NCI-H1930 (cell line): ENCODE results near the gene ASAP2.

ENCODE experiments used
- DNase-seq, 2 experiments: peaks; one replicate each; lab custom pipeline; 2025; lab: John Stamatoyannopoulos, UW

Gene ASAP2

GRCh38 chr2:9355270-9355669 lies 148.7 kb downstream of the ASAP2 start:
- DNase-seq = no peak

GRCh38 chr2:9355716-9356115 lies 149.1 kb downstream of the ASAP2 start:
- DNase-seq = no peak

GRCh38 chr2:9356261-9356660 lies 149.6 kb downstream of the ASAP2 start:
- DNase-seq = no peak

GRCh38 chr2:9358846-9359245 lies 152.2 kb downstream of the ASAP2 start:
- DNase-seq = no peak

GRCh38 chr2:9359463-9359862 lies 152.9 kb downstream of the ASAP2 start:
- DNase-seq = no peak

DNA sequence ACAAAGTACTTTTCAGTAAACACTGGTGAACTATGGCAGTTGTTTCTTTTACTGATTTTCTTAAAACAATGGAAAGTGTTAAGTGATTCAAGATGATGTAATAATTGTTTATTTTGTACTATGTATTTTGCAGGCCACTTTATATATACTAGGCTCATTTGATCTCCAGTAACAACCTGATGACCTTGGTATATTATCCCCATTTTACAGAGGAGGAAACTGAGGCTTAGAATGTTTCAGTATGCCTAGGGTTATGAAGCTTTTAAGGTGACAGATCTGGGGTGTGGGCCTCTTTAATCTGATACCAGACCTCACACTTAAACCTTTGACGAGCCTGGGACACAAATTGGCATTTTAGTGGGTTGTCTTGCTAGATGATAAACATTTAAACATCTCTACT lies 153.5 kb downstream of the ASAP2 start:
- DNase-seq = no peak

DNA sequence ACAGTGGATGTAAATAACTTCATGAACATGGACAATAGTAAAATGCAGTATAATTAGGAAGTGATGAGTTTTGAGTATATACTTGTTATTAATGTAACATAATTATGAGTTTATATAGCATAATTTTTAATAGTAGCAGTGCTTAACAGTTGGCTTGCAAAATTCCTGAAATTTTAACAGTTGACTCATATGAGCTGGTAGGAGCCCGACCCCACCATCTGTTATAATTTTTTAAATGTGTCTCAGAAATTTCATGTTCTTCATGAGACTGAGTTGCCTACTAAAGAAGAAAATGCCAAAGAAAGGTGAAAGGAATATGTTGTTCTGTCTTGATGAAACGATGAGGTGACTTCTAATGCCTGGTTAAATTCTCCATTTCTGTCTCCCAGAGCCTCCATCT lies 154.1 kb downstream of the ASAP2 start:
- no peak for DNase-seq

GRCh38 chr2:9364373-9364772 lies 157.8 kb downstream of the ASAP2 start:
- DNase-seq = no peak

DNA sequence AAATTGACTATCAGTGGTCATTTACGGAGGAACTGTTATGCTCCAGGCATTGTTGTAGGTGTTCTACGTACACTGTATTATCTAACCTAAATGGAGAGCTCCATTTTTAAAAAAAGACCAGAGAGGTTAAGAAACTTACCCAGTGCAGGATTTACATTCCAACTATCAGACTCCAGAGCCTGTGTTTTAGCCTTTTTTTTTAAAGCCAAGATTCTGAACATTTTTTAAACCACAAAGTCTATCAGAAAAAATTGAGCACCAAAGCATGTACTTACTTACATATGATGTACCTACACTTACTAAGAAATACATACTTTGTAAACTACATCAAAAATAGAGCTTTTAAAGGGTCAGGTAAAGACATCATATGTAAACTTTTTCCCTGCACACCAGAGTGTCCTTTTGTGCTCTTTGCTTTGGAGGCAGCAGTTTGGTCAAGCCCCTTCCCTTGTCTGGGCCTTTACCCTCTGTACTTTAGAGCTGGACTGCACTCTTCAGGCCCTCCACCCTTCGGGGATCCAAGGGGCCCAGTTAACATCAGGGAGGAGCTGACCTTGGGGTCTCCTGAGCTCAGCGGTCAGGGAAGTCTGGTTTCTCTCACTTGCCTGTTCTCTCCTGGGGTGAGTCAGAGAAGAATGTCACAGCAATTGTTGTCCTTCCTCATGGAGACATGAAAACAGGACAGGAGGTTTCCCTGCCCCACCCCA lies 158.3 kb downstream of the ASAP2 start:
- no peak for DNase-seq

DNA sequence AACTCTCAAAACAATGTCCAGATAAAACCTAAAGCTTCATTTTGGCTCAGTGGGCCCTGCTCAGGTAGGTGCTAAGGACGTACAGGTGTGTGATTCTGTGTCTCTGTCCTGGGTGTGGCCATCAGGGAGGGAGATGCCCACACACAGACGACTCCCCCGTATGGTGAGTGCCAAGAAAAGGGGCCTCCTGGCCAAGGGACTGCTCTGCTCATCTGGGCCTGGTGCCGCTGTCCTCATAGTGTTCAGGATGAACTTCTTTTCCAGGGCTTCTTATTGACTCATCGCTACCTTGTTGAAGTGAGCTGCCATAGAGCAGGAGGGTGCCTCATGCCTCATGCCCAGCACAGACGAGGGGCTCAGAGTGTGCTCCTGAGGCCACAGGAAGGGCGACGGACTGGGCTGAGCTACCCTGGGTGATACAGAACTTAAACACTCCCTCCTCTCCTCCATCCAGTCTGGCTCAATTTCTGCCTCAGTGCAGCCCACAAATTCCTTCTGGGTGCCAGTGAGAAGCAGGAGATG lies 158.9 kb downstream of the ASAP2 start:
- DNase-seq = no peak

DNA sequence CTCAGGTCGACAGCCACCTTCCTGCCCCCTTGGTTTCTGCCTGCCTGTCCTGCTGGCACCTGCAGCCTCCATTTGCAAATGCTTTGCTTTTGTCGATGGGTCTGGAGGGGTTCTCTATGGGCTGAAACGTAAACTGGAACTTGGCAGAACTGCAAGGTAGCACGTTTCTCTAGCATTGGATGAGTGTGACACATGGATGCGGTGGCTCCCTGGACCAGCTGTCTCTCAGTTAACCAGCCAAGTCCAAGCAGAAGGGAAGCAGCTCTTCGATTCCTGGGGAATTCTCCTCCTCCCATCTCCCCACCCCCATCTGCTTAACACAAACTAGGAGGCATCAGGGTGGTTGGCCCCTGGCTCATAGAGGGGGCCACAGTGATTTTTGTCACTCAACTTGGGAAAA lies 159.4 kb downstream of the ASAP2 start:
- no peak for DNase-seq

DNA sequence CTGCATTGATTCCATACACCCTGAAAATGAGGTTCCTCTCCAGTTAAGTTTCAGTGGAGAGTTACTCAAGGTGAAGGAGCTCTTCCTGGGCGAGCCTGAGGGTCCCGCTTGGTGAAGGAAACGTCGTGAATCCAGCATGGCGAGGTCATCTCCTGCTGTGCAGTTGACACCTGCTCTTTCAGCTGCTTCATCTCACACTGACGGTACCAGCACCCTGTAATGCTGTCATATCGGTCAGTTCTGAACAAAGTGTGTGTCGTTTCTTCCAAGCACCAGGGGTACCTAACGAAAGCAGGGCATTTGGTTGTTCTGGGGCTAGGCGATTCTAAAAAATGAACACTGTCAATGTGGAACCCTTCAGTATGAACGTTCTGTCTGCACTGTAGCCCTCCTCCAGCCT lies 164.1 kb downstream of the ASAP2 start:
- no peak for DNase-seq

GRCh38 chr2:9373047-9373446 lies 166.4 kb downstream of the ASAP2 start:
- DNase-seq = no peak

DNA sequence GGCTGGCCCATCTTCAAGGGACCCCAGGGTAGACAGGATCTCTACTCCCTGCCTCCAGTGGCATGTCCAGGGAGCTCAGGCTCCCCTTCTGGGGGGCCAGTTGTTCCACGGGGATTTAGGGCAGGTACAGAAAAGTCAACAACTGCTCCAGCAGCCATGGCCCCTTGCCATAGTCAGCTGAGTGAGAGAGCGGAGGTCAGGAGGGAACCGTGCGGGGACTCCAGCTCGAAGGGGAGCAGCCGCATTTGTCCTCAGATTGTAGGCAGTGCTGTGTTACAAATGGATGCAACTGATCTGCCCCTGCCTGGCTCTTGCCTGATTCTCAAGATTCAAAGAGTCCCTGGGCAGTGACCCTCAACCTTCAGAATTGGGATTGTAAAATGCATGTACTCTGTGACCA lies 166.9 kb downstream of the ASAP2 start:
- no peak for DNase-seq

- DNase-seq = no peak
Observed at GRCh38 chr2:9374071-9374730, 167.6 kb downstream of the ASAP2 start.

- DNase-seq = no peak
Observed at GRCh38 chr2:9375857-9376428, 169.3 kb downstream of the ASAP2 start.

DNA sequence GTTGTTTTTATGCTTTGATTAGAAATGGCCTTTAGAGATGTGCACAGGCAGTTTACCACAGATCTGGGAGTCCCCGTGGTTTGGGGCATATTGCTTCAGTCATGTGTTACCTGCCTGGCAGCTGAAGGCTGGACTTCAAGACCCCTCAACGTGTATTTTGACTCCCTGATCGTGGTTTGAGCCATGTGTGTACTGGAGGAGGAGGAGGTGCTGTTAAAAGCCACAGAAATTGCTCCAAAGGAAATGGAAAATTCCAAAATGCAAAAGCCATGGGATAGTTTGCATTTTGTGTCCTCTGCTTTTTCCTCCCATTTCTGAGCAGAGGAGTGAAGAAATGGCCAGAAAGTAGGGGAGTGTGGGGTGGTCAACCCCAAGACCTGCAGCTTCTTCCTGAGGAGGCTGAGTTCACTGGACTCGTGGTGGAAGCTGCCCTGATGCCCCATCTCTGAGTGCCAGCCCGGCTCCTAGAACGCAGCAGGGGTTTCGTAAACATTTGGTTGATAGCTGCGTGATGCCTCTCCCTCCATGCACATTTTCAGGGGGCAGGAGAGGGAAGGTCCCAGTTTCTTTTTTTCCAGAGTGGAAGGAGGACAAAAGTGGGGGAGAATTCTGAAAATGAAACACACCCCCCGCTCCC lies 171.0 kb downstream of the ASAP2 start:
- no peak for DNase-seq

- DNase-seq = no peak
Observed at GRCh38 chr2:9378433-9379390, 172.1 kb downstream of the ASAP2 start.

DNA sequence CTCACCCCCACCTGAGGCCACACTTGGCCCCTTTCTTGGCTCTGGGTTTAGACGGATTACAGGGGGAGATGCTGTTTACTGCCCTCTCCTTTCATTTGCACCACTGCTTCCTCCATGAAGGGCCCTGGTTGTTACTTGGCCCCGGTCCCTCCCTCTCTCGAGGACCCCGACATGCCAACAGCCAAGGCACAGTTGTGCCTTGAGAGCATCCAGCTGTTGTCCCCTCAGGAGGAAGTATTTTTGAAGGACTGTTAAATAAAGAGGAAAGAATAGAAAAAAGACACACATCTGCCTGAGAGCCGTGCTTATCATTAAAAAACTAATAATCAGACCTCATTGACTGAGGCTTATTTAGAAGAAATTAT lies 172.8 kb downstream of the ASAP2 start:
- DNase-seq = no peak

DNA sequence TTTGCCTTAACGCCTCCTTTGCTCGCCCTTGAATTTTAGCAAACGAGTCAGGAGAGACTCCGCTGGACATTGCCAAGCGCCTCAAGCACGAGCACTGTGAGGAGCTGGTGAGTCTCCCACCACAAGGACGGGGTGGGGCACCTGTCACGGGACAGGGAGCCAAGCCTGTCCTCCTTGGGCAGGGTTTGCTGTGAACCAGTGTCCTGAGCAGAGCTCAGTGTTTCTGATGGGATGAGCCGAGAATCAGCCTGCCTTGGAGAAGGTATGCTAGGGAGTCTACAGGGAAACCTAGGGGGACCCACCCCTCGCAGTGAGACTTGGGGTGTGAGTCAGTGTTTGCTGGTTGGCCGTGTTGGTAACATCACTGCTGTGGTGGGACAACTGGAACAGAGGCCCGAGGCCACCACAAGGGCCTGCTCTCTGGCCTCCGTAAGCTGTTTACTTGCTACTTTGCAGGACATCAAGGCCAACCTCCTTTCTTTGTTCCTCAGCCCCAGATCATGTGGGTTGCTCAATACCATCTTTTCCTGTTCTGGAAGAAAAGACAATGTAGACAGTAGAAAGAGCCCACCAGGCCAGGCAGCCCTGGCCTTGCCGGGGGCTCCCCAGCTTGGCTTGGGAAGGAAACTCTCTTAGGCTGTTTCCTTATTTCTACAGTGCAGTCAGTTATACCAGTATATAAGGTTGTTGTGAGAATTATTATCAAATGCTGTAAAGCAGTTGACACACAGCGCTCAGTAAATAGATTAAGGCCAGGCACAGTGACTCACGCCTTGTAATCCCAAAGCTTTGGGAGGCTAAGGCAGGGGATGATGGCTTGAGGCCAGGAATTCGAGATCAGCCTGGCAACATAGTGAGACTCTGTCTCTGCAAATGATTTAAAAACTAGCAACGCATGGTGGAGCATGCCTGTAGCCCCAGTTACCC lies 174.4 kb downstream of the ASAP2 start:
- DNase-seq = no peak
